NCI-H146 (cell line): ENCODE measurements around the gene ASTN1.

Experiments used
- DNase-seq: peaks from one replicate; lab custom pipeline; 2025; lab: John Stamatoyannopoulos, UW

The ASTN1 gene

GRCh38 chr1:177164380-177165068, at the start of gene ASTN1:
Gene ASTN1, minus strand, starts transcription at chr1:177164712. Its CDS starts 36 bp downstream, at chr1:177164676.
- DNase-seq: no peak

DNA sequence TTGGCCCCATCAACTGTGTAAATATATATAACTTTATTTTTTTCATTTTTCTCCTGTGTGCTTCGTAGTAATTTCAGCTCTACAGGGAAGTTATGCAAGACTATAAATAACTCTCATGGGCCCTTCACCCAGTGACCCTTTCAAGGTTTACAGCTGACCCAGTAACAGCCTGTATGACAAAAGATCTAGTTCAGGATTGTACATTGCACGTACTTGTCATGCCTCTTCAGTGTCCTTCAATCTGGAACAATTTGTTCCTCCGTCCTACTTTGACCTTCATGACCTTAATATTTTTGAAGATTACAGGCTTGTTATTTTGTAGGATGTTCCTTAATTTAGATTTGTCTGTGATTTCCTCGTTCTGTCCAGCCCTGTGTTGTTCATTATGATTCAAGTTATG, 46.7 kb upstream of the ASTN1 start:
- no peak for DNase-seq

DNA sequence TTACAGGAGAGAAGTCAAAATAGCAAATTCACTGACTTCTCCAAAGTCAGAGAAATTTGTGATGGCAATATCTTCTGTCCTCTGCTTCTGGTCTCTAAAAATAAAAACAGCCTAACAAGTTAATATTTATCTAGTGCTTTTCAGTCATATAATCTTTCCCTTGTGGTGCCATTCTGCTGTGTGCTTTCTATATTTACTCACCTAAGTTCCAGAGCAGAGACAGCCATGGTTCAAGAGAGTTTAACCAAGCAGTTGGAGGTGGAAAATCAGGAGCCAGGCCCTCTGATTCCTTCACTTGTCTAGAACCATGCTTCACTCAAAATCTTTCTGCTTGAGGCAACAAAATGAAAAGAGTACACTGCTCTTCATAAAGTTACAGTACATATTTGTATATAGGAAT, 45.6 kb upstream of the ASTN1 start:
- no peak for DNase-seq

DNA sequence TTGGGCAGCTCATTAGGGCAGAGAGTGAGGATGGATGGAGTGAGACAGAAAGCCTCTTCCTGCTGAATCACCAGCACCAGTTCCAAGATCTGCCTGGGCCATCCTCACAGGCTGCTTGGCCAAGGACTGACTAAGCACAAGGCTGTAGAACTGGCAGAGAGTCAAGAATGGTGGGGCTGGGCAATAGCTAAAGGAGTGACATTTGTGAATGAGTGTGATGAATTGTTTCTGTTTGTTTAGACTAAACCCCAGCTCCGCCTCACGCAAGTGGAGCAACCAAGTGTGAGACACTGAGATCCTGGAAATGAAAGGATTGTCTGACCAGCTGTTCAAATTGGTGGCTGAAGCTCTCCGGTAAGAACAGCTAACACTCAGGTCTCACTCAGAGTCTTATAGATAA, 44.8 kb upstream of the ASTN1 start:
- DNase-seq: no peak

GRCh38 chr1:177208920-177209319, 44.4 kb upstream of the ASTN1 start:
- DNase-seq: no peak

GRCh38 chr1:177206831-177207355, 42.4 kb upstream of the ASTN1 start:
- no peak for DNase-seq

DNA sequence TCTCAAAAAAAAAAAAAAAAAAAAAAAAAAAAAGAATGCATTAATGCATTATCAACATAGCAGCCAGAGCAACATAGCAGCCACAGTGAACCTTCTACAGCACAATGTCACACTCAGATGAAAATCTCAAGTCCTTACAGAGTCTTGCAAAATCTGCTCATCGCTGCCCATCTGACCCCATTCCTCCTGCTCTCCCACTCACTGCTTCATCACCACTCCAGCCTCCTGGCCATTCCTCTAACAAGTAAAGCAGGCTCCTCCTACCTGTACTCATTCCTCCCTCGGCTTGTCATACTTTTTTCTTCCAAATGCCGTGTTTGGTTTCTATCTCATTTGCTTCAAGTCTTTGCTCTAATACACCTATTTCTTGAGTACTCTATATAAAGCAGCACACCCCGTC, 35.8 kb upstream of the ASTN1 start:
- no peak for DNase-seq

GRCh38 chr1:177198243-177198642, 33.7 kb upstream of the ASTN1 start:
- DNase-seq: no peak

DNA sequence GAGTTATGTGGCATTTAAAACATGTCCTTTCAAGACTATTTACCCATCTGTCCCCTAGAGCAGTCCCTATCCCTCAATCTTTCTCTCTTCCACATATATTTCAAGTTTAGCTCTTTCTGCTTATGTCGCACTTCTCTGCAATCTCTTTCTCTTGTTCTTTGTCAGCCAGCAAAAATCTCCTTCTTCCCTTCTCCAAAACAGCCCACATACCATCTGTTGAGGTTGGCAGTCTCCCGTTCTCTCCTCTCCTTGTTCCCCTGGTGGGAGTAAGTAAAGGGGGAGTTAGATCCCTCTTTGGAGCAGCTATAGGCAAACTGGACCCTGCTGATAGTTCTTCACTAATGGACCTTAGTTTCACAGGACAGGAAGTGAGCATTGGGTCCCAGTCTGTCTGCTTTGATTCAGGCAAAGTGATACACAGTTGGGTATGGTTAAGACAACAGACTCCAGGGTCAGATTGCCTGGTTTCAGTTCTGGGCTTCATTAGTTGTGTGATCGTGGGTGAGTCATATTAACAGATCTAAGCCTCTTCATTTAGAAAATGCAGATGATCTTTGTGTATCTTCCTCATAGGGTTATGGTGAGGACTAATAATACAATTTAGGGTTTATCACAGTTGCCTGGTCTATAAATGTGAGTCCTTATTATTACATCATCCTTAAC, 25.9 kb upstream of the ASTN1 start:
- DNase-seq: no peak

GRCh38 chr1:177186639-177187038, 22.1 kb upstream of the ASTN1 start:
- DNase-seq: no peak

DNA sequence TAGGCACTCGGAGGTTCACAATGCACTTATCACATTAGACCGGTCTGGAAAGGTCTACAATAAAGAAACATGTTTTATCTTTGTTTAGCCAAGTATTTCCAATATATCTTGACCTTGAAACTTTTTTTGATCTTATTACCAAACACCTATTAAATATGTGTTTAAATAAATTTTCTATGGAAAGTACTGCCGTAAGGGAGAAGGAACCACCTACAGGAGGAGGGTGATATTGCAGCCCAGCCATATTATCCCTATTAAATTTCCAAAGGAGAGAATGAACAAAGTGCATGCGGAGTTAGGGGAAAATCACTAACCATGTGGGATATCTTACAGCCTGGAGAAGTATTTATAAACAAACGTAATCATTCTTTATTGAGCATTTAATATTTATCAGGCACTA, 20.7 kb upstream of the ASTN1 start:
- DNase-seq: no peak

DNA sequence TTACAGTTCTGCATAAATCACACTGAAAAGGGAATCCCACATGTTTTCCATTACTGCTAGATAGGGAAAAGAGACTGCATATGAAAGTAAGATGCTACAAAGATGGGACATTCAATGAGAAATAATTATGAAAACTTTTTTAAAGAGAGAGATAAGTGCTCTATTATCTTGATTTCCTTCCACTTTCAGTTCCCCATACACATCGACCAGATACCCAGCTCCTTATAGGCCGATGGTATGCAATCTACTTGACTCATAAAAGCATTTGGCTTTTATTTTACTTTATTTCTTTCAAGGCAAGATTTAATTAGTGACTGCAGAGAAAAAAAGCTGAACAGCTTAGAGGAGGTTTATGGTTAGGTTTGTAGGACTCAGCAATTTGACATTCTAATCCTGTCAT, 19.3 kb upstream of the ASTN1 start:
- no peak for DNase-seq

- DNase-seq: peak; percentile 23
Measured at GRCh38 chr1:177181631-177182291, 17.2 kb upstream of the ASTN1 start.

GRCh38 chr1:177181280-177181630, 16.7 kb upstream of the ASTN1 start:
- no peak for DNase-seq

GRCh38 chr1:177174921-177175634, 10.6 kb upstream of the ASTN1 start:
- no peak for DNase-seq

GRCh38 chr1:177173976-177174375, 9.5 kb upstream of the ASTN1 start:
- no peak for DNase-seq

GRCh38 chr1:177172866-177173265, 8.4 kb upstream of the ASTN1 start:
- no peak for DNase-seq

DNA sequence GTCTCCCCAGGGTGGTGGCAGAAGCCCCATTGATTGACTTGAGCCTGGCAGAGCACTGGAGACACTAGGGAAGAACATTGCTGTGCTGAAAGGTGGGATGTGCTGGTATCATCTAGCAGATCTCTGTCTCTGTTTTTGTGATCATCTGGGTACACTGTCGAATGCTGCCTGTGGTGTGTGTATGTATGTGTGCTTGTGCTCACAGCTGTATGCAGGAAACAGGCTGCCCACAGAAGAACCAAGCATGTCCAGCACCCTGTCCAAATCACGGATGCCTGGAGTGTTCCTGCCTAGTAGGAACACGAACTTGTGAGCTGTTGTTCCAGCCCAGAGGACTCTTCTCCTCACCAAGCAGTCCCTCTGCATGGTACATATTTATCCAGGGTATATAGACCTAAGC, 7.8 kb upstream of the ASTN1 start:
- DNase-seq: no peak

DNA sequence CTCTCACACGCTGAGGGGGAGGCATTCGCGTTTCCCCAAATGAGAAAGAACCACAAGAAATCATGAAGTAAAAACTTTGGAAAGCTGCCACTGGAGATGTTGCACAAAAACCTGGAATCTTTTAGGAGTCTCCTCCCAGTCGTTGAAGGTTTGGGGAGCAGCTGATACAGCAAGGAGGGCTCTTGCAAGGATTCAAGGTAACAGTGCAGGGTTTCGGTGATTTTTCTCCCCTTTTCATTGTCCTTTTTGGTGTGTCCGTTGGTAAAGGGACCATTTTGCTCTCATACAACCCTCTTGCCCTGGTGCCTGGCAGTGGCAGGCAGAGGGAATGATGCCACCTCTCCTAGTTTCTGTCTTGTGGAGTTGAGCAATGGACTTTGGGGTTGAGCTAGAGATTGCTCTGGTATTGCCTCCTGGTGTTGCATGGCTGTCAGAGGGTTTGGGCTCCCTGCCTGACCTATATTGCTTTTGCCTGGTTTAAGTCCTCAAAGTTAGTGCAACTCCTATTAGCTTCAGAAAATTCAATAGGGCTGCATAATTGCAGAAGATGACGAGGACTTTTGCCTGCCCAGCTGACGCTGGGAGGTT, 7.1 kb upstream of the ASTN1 start:
- DNase-seq: no peak

DNA sequence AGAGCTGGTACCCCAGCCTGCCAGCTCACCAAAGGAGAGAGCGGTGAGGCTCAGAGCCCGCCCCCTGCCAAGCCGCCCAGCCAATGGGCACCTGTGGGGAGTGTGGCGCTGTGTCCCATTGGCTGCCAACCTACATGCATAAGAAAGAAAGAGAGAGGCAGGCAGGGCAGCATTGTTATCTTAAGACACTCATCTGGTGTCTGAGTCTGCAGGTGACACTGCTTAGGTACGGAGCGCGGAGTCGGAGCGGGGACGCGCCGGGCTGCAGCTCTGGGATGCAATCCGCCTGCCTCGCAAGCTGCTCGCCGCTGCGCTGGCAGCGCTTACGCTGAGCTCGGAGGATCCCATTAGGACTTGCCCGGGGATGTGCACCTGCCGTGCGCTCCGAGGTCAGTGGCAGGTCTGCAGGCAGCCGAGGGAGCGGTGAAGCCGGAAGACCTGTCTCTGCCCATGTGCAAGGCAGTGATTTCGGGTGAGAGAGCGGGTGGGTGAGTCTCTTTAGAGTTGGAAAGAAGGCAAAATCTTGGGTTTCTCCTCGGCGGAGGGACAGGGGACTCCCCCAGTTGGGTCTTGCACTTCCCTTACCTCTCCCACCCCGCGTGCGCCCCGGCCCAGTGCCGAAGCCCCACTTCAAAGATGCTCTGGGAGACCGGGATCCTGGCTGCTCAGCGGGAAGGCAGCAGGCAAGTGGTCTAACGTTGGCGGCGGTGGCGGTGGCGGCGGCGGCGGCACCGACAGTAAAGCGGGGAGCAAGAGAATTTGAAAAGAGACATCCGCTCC, 6.4 kb upstream of the ASTN1 start, which contains the start of gene BRINP2:
Gene BRINP2, plus strand, starts transcription at position 203 of the 780 bp plus-strand sequence. CDS start 58,919 bp downstream, outside the sequence.
- DNase-seq: peak; percentile 34

GRCh38 chr1:177165069-177165439, 542 bp upstream of the ASTN1 start:
- no peak for DNase-seq
